K562 (cell line): ENCODE data around the gene CD101. TPM values are rescaled to one million over a fixed set of nuclear protein-coding genes. Genes with fewer than 3 reads are reported as not detected.

Experiments
- ATAC-seq: fragments of 200-7000 bp; cut with Tn5 transposase; 3 replicates; pipeline ENCODE4 v1.9.1; 2020; ENCODE audit warnings: moderate library complexity
- BruUV-seq: library from RNA; stranded (reverse); fragments of 400-500 nt; replicated peaks from 2 replicates; lab custom pipeline; 2021; lab: Mats Ljungman, UMichigan
- CTCF ChIA-PET: fragments of 300-600 bp; formaldehyde crosslinking; extraction: SDS; loops from one replicate; lab custom pipeline; 2021; ENCODE audit warnings: low intra/inter-chr PET ratio; lab: Yijun Ruan, JAX
- POLR2A ChIA-PET: fragments of 300-600, 350-650 bp; sonication (Branson Sonifier 250); formaldehyde crosslinking; extraction: SDS; loops from one replicate; lab custom pipeline; 2021; ENCODE audit warnings: antibody characterized with exemption, inconsistent platforms; lab: Yijun Ruan, JAX
- DNase-seq, 4 experiments: peaks; one replicate each; pipeline versions ENCODE4 v3.0.0 to v3.0.0-alpha.2; 2011 to 2018; ENCODE audit warnings: low spot score in 3 of 4, mixed read lengths in 3 of 4; ENCODE audit errors: extremely low read depth in 1 of 4
- FAIRE-seq: peaks from 2 replicates; lab custom pipeline; 2011; peaks lifted over from hg19 to GRCh38; lab: Jason Lieb, UNC
- H2AFZ ChIP-seq: 2 replicates; pipeline ENCODE4 v1.6.0; 2011; ENCODE audit warnings: low read depth, low read length, control low read depth, inconsistent platforms
- H3K27ac ChIP-seq: fragments of 200-600 bp; 3 replicates; pipeline ENCODE4 v1.8.0; 2011; ENCODE audit warnings: low read depth, mild to moderate bottlenecking, control low read depth, inconsistent platforms, low read length, moderate library complexity, mixed read lengths; ENCODE audit errors: extremely low read depth
- H3K27me3 ChIP-seq, 2 experiments: fragments of 300-600 bp in 1 of 2; 2 replicates in 1 of 2; 3 replicates in 1 of 2; pipeline versions ENCODE4 v1.6.0 to v1.8.0; 2011; ENCODE audit warnings: inconsistent platforms in 2 of 2, low read length in 2 of 2, mild to moderate bottlenecking in 1 of 2, mixed read lengths in 1 of 2, moderate library complexity in 1 of 2; ENCODE audit not compliant: control insufficient read depth in 2 of 2, insufficient read depth in 2 of 2
- H3K36me3 ChIP-seq: fragments of 300-600 bp; 3 replicates; pipeline ENCODE4 v1.8.0; 2011; ENCODE audit warnings: mild to moderate bottlenecking, low read length, inconsistent platforms; ENCODE audit not compliant: control insufficient read depth, insufficient read depth
- H3K4me1 ChIP-seq, 2 experiments: fragments of 200-600 bp in 1 of 2; replicated peaks in 1 of 2; 2 replicates in 1 of 2; 3 replicates in 1 of 2; pipeline versions ENCODE4 v1.5.1 to v1.8.0; 2011; ENCODE audit warnings: inconsistent platforms in 2 of 2, low read length in 2 of 2, mild to moderate bottlenecking in 1 of 2, mixed read lengths in 1 of 2, moderate library complexity in 1 of 2; ENCODE audit not compliant: control insufficient read depth in 2 of 2, insufficient read depth in 2 of 2
- H3K4me2 ChIP-seq: 2 replicates; pipeline ENCODE4 v1.6.1; 2011; ENCODE audit warnings: low read length, control low read depth, inconsistent platforms, mixed read lengths; ENCODE audit not compliant: insufficient read depth
- H3K4me3 ChIP-seq: fragments of 200-600 bp; sonication (generic), shearing (Covaris generic); 2 replicates; pipeline ENCODE4 v1.5.1; 2016; ENCODE audit warnings: control low read depth, inconsistent platforms
- H3K79me2 ChIP-seq: fragments of 200-600 bp; 3 replicates; pipeline ENCODE4 v1.8.0; 2011; ENCODE audit warnings: low read length, inconsistent platforms; ENCODE audit not compliant: control insufficient read depth, insufficient read depth
- H3K9ac ChIP-seq, 2 experiments: 2 replicates each; pipeline versions ENCODE4 v1.6.0 to v1.6.1; 2011; ENCODE audit warnings: low read depth in 2 of 2, low read length in 2 of 2, control low read depth in 1 of 2, inconsistent platforms in 1 of 2, mild to moderate bottlenecking in 1 of 2, mixed read lengths in 1 of 2; ENCODE audit not compliant: insufficient read depth in 1 of 2
- H3K9me1 ChIP-seq: one replicate; pipeline ENCODE4 v1.6.0; 2011; ENCODE audit warnings: inconsistent platforms, mild to moderate bottlenecking, low read length, moderate library complexity; ENCODE audit not compliant: control insufficient read depth, insufficient read depth
- H3K9me3 ChIP-seq: replicated peaks from 2 replicates; pipeline ENCODE4 v1.5.1; 2011; ENCODE audit warnings: low read depth, low read length, inconsistent platforms; ENCODE audit not compliant: control insufficient read depth, insufficient read depth
- H4K20me1 ChIP-seq: replicated peaks from 2 replicates; pipeline ENCODE4 v1.6.1; 2011; ENCODE audit warnings: low read length, inconsistent platforms, mixed read lengths; ENCODE audit not compliant: control insufficient read depth, insufficient read depth
- FUS ChIP-seq: fragments of 200-400 bp; formaldehyde crosslinking; optimal IDR thresholded peaks from 2 replicates; pipeline ENCODE3; 2017; ENCODE audit warnings: low read depth, low read length
- LCOR ChIP-seq: sonication (generic); formaldehyde crosslinking; IDR thresholded peaks from 2 replicates; pipeline ENCODE4 v1.8.0; 2022; ENCODE audit warnings: mild to moderate bottlenecking, missing genetic modification reagents
- MEF2D ChIP-seq: conservative IDR thresholded peaks from 2 replicates; pipeline ENCODE4 v1.6.1; 2016; ENCODE audit warnings: low read depth, missing genetic modification characterization, missing compliant biosample characterization
- RFX5 ChIP-seq: IDR thresholded peaks from 2 replicates; pipeline ENCODE4 v1.6.1; 2011; ENCODE audit warnings: low read depth, mild to moderate bottlenecking, improper control_type of control experiment, low read length
- ZC3H11A ChIP-seq: IDR thresholded peaks from 2 replicates; pipeline ENCODE4 v1.6.1; 2012; ENCODE audit warnings: low read depth, low read length, improper control_type of control experiment
- ZNF444 ChIP-seq: fragments of 250-450 bp; sonication (Bioruptor Pico); IDR thresholded peaks from 2 replicates; pipeline ENCODE4 v1.4.0; 2020; ENCODE audit warnings: mild to moderate bottlenecking, moderate library complexity
- ZNF589 ChIP-seq: fragments of 200-800 bp; sonication (Bioruptor generic); IDR thresholded peaks from 2 replicates; pipeline ENCODE4 v1.6.1; 2016; ENCODE audit warnings: low read depth, missing genetic modification characterization, missing compliant biosample characterization
- WGBS: fragments of 100-300 bp; shearing (Covaris generic); methylation state at CpG from one replicate; pipeline ENCODE4 v1.1.6; 2016; ENCODE audit warnings: low coverage, mixed read lengths; ENCODE audit not compliant: insufficient coverage; ENCODE audit errors: missing lambda C conversion rate; 5-methylcytosine and 5-hydroxymethylcytosine counted together
- in situ Hi-C: fragments of 300-500 bp; cut with MboI; formaldehyde crosslinking; loops from 4 replicates; pipeline ENCODE4 v1.15.0; 2018; ENCODE audit warnings: inconsistent platforms, mixed read lengths
- intact Hi-C: fragments of 100-400 bp; cut with micrococcal nuclease; formaldehyde crosslinking; loops from 2 replicates; pipeline ENCODE4 v1.14.2; 2022
- polyA plus RNA-seq, 8 experiments: library from polyadenylated mRNA; depleted of rRNA in 4 of 8; stranded (reverse) in 5 of 8; unstranded in 3 of 8; fragments of >200 nt; fragmentation: Nextera tagmentation in 2 of 8; fragmentation: Illumina TruSeq in 1 of 8; extraction: Ambion mirVana in 2 of 8; extraction: Trizol in 1 of 8; gene quantifications; 2 replicates each; pipeline versions ENCODE4 v1.2.1 to v1.2.3, GENCODE V29; 2011 to 2014; ENCODE audit warnings: inconsistent platforms in 1 of 8, missing spikeins in 1 of 8
- total RNA-seq, 7 experiments: library from RNA; depleted of rRNA in 6 of 7; stranded (reverse); fragments of >200 nt in 6 of 7; fragmentation: Illumina TruSeq in 2 of 7; extraction: Trizol in 2 of 7; gene quantifications; 2 replicates each; pipeline versions ENCODE4 v1.2.1 to v1.2.3, GENCODE V29; 2011 to 2021; ENCODE audit warnings: low replicate concordance in 1 of 7
- TF ChIP-seq, protein P1 (sequence below): fragments of 150-350 bp; conservative IDR thresholded peaks from 2 replicates; pipeline ENCODE4 v1.6.1; 2014; ENCODE audit warnings: low read length
- TF ChIP-seq, protein P2 (sequence below), 2 experiments: fragments of 450-650 bp in 1 of 2; sonication (generic) in 1 of 2; formaldehyde crosslinking; conservative IDR thresholded peaks; 2 replicates each; pipeline versions ENCODE4 v1.4.0 to v1.8.1; 2020 to 2022; ENCODE audit warnings: mild to moderate bottlenecking in 1 of 2, missing genetic modification reagents in 1 of 2
- TF ChIP-seq, protein P3 (sequence below): fragments of 200-400 bp; formaldehyde crosslinking; IDR thresholded peaks from 2 replicates; pipeline ENCODE4 v1.6.1; 2017; ENCODE audit warnings: mild to moderate bottlenecking, low read depth, low read length, moderate library complexity

The CD101 gene
- total and polyA plus RNA-seq, 9 of the 15 experiments (the other 6 are each of a cell fraction or from before 2014, with no cell fraction given): 0.04 to 1.1 (median 0.20) TPM

DNA sequence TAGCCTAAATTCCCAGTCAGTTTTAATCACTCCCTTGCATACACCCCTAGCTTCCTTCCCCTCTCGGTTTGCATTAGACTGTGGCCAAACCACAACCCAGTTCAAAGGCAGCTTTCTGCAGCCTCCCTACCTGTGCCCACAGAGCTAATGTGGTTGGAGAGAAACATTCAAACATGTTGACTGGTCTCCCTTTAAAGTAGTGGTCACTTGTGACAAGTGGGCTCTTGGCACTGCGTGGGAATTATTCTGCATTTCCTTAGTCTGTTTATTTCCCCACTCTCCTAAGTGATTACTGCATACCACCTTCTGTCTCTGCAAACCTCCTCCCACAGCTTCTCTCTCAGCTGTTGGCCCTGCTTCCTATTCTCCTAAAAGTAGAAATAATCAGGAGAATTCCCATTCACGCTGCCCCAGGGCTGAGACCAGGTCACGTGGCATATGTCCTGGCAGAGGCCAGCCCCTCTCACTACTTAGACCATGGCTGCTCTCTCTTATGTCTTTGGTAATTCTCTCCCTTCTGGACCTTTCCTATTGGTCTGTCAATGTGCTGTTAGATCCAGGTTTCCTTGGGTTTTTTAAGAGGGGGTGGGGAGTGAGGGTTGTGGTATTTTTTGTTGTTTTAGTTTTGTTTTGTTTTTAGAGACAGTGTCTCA lies 38.4 kb upstream of the CD101 start:
- Histone ChIP-seq H3K27me3 (no peaks in the 10 kb centered on the region), H4K20me1 (no peaks in the 10 kb centered on the region), H3K36me3 (peaks cover 56% of the 10 kb centered on the region; the same call in 2 of the 3 replicates), H3K9ac (no peak overlapping the region), H3K4me3 (no peak overlapping the region), H3K4me2 (no peak overlapping the region), H2AFZ (no peak overlapping the region), H3K27ac (no peak overlapping the region), H3K79me2 (no peaks in the 10 kb centered on the region), H3K9me1 (no peaks in the 10 kb centered on the region), H3K9me3 (no peaks in the 10 kb centered on the region), H3K4me1 (no peaks in the 10 kb centered on the region)
- ChIA-PET POLR2A (interaction anchor here (0.7 kb wide), 1 partner anchor 16 kb away, joined by 4 read pairs; no protein-coding TSS in a partner anchor), CTCF (no interaction called here)
- no peak for ATAC-seq
- DNase-seq: no peak
- BruUV-seq: no TSS peak
- intact Hi-C loops (no loop called here), in situ Hi-C loops (no loop called here)
- FAIRE-seq: no peak
- 74% methylated on average over 4 of the region's 4 CpGs for WGBS
- TF ChIP-seq FUS (no peak), MEF2D (tag) (no peak), RFX5 (no peak), ZNF444 (CRISPR knock-in tag) (no peak), ZNF589 (CRISPR knock-in tag) (no peak), ZC3H11A (no peak), LCOR (CRISPR knock-in tag) (no peak)
- TF ChIP-seq, protein P1, sequence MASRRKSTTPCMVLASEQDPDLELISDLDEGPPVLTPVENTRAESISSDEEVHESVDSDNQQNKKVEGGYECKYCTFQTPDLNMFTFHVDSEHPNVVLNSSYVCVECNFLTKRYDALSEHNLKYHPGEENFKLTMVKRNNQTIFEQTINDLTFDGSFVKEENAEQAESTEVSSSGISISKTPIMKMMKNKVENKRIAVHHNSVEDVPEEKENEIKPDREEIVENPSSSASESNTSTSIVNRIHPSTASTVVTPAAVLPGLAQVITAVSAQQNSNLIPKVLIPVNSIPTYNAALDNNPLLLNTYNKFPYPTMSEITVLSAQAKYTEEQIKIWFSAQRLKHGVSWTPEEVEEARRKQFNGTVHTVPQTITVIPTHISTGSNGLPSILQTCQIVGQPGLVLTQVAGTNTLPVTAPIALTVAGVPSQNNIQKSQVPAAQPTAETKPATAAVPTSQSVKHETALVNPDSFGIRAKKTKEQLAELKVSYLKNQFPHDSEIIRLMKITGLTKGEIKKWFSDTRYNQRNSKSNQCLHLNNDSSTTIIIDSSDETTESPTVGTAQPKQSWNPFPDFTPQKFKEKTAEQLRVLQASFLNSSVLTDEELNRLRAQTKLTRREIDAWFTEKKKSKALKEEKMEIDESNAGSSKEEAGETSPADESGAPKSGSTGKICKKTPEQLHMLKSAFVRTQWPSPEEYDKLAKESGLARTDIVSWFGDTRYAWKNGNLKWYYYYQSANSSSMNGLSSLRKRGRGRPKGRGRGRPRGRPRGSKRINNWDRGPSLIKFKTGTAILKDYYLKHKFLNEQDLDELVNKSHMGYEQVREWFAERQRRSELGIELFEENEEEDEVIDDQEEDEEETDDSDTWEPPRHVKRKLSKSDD: no peak
- TF ChIP-seq, protein P2, sequence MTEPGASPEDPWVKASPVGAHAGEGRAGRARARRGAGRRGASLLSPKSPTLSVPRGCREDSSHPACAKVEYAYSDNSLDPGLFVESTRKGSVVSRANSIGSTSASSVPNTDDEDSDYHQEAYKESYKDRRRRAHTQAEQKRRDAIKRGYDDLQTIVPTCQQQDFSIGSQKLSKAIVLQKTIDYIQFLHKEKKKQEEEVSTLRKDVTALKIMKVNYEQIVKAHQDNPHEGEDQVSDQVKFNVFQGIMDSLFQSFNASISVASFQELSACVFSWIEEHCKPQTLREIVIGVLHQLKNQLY (CRISPR knock-in tag; conservative IDR thresholded peaks at IDR 0.05): no peak
- TF ChIP-seq, protein P3, sequence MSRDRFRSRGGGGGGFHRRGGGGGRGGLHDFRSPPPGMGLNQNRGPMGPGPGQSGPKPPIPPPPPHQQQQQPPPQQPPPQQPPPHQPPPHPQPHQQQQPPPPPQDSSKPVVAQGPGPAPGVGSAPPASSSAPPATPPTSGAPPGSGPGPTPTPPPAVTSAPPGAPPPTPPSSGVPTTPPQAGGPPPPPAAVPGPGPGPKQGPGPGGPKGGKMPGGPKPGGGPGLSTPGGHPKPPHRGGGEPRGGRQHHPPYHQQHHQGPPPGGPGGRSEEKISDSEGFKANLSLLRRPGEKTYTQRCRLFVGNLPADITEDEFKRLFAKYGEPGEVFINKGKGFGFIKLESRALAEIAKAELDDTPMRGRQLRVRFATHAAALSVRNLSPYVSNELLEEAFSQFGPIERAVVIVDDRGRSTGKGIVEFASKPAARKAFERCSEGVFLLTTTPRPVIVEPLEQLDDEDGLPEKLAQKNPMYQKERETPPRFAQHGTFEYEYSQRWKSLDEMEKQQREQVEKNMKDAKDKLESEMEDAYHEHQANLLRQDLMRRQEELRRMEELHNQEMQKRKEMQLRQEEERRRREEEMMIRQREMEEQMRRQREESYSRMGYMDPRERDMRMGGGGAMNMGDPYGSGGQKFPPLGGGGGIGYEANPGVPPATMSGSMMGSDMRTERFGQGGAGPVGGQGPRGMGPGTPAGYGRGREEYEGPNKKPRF: no peak
